ENCODE results near the gene ATG4C.

The ATG4C gene

DNA sequence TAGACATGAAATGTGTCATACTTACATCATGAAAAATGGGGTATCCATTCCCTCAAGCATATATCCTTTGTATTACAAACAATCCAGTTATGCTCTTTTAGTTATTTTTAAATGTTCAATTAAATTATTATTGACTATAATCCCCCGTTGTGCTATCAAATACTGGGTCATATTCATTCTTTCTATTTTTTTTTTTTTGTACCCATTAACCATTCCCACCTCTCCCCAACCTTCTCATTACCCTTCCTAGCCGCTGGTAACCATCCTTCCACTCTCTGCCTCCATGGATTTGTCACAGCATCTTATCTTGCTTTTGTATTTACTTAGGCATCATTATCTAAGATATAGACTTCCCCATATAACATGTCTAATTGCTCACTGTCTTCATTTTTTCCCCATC, 15.8 kb downstream of the ATG4C start:
- Mint-ChIP-seq H3K4me3 (no peak overlapping the region), H3K27me3 (ENCODE audit: low read depth, poor library complexity) (no peaks in the 10 kb centered on the region), H3K36me3 (ENCODE audit: low read depth) (peaks cover 30% of the 10 kb centered on the region), H3K9me3 (no peaks in the 10 kb centered on the region), H3K4me1 (no peaks in the 10 kb centered on the region), H3K27ac (no peak overlapping the region)
- TF ChIP-seq, protein P1, sequence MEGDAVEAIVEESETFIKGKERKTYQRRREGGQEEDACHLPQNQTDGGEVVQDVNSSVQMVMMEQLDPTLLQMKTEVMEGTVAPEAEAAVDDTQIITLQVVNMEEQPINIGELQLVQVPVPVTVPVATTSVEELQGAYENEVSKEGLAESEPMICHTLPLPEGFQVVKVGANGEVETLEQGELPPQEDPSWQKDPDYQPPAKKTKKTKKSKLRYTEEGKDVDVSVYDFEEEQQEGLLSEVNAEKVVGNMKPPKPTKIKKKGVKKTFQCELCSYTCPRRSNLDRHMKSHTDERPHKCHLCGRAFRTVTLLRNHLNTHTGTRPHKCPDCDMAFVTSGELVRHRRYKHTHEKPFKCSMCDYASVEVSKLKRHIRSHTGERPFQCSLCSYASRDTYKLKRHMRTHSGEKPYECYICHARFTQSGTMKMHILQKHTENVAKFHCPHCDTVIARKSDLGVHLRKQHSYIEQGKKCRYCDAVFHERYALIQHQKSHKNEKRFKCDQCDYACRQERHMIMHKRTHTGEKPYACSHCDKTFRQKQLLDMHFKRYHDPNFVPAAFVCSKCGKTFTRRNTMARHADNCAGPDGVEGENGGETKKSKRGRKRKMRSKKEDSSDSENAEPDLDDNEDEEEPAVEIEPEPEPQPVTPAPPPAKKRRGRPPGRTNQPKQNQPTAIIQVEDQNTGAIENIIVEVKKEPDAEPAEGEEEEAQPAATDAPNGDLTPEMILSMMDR (IDR thresholded peaks at IDR 0.05), result no peak
- no peak for DNase-seq

DNA sequence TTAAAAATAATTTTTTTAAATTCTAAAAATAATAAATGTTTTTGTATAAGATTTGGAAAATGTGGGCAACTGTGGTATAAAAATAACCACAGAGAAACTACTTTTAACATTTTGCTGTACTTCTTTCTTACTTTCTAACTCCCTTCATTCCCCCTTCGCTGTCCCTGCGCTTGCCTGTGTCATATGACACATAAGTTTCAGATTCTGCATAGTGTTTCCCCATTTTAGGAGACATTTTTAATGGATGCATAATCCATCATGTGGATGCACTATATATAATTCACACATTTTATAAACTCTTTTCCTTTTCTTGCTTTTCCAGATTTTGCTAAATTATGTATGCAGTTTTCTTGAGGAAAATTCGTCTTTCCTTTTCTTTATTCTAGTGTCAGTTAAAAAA, 16.3 kb downstream of the ATG4C start:
- Mint-ChIP-seq H3K36me3 (ENCODE audit: low read depth) (peaks cover 30% of the 10 kb centered on the region), H3K27me3 (ENCODE audit: low read depth, poor library complexity) (no peaks in the 10 kb centered on the region), H3K4me1 (no peaks in the 10 kb centered on the region), H3K4me3 (no peak overlapping the region), H3K9me3 (no peaks in the 10 kb centered on the region), H3K27ac (no peak overlapping the region)
- TF ChIP-seq, protein P1 (IDR thresholded peaks at IDR 0.05), result no peak
- no peak for DNase-seq

DNA sequence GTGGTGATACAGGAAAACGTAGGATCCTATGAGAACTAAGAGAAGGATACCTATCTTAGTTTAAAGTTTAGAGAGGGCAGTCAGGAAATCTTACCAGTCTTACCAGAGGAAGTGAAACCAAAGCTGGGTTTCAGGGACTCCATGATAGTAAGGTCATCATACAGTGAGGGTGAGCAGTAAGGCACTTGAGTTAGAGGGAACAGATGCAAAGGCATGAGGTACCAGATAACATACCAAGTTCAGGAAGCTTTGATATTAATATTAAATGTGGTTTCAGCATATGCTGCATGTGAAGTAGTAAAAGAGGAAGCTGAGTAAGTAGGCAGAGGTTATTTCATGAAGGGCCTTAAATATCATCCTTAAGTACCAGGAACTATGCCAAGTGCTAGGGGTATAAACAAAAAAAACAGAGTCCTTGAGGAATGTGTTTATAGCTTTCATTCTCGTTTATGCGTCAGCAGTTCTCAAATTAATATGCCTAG, 16.9 kb downstream of the ATG4C start:
- H3K9me3 Mint-ChIP-seq, result no peaks in the 10 kb centered on the region
- no peak overlapping the region for H3K27ac Mint-ChIP-seq
- TF ChIP-seq, protein P1 (IDR thresholded peaks at IDR 0.05), result no peak
- DNase-seq, result no peak
- no peak overlapping the region for H3K4me3 Mint-ChIP-seq
- H3K4me1 Mint-ChIP-seq, result no peaks in the 10 kb centered on the region
- H3K27me3 Mint-ChIP-seq (ENCODE audit: low read depth, poor library complexity), result no peaks in the 10 kb centered on the region
- peaks cover 34% of the 10 kb centered on the region for H3K36me3 Mint-ChIP-seq (ENCODE audit: low read depth)

DNA sequence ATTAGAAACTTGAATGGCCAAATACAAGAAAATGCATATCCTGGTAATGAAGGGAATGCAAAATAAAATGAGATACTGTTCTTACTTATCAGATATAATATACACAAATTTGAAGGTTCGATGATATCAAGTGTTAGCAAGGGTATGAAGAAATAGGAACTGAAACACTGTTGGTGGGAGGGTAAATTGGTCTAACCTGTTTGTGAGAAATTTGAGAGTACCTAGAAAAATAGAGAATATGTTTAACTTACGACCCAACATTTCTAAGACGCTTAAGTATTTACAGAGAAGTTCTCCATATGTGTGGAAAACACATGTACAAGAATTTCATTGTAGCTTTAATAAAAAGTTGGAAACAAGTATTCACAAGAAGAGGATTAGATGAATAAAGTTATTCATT, 25.9 kb downstream of the ATG4C start:
- Mint-ChIP-seq H3K4me3 (no peak overlapping the region), H3K36me3 (ENCODE audit: low read depth) (peaks cover 85% of the 10 kb centered on the region), H3K9me3 (peaks cover 37% of the 10 kb centered on the region), H3K4me1 (no peaks in the 10 kb centered on the region), H3K27ac (no peak overlapping the region), H3K27me3 (ENCODE audit: low read depth, poor library complexity) (no peaks in the 10 kb centered on the region)
- TF ChIP-seq, protein P1 (IDR thresholded peaks at IDR 0.05), result no peak
- DNase-seq, result no peak

DNA sequence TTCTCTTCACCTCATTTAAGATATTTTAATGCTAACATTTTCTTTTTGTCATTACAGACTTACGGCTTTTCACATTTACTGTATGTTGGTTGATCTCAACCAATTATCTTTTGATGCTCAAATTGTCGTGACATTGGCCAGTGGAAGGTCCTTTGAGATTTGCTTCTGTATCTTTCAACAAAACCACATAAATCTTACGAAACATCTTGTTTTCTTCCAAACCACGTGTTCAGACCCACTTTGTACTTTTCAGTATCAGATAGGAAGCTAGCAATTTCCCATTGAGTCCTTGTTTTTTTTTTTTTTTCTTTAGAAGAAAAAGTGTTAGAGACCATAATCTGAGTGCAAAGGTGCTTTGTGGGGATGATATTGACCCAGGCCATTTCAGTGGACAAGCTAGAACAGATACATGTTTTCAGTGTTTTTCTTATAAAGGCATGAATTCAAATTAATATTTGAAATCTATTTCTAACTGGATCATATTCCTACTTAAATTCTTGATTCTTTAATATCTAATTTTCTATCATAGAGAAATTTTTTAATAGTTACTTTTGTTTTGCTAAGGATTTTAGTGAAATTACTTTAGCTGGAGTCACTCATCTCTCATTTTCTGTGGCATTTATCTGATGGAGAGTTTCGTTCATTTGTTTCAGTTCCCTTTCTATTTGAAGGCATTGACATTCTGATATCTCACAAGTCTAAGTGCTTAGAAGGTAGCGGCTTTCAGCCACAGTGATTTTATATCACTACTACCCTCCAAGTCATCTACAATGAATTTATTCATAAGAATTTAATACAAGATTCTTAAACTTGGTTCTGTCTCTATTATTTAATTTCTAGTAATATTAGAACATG, 26.7 kb downstream of the ATG4C start:
- no peaks in the 10 kb centered on the region for H3K27me3 Mint-ChIP-seq (ENCODE audit: low read depth, poor library complexity)

More for the DNA sequence above, 26.7 kb downstream of the ATG4C start:
- no peaks in the 10 kb centered on the region for H3K4me1 Mint-ChIP-seq
- TF ChIP-seq, protein P1 (IDR thresholded peaks at IDR 0.05), result no peak
- peaks cover 37% of the 10 kb centered on the region for H3K9me3 Mint-ChIP-seq
- H3K36me3 Mint-ChIP-seq (ENCODE audit: low read depth), result peaks cover 91% of the 10 kb centered on the region
- no peak overlapping the region for H3K4me3 Mint-ChIP-seq
- no peak for DNase-seq
- H3K27ac Mint-ChIP-seq, result no peak overlapping the region

All from nephron progenitor cell (in vitro differentiated cells).